Liver (tissue), 9 donors: ENCODE results near the gene AFDN. TPM values are rescaled to one million over a fixed set of nuclear protein-coding genes. Genes with fewer than 3 reads are reported as not detected.

Experiments
- DNase-seq: peaks from one replicate; pipeline ENCODE4 v3.0.0-alpha.2; 2017; ENCODE audit warnings: low spot score
- H3K27ac ChIP-seq, 2 donors: one replicate each; pipeline ENCODE4 v1.7.0; 2013; ENCODE audit warnings: inconsistent platforms in 2 of 2, low read length in 2 of 2, control low read depth in 1 of 2, low read depth in 1 of 2, mild to moderate bottlenecking in 1 of 2
- H3K27me3 ChIP-seq, 4 donors: one replicate each; pipeline versions ENCODE4 v1.6.1 to v1.7.0; 2013; ENCODE audit warnings: low read length in 3 of 4, inconsistent platforms in 1 of 4, mild to moderate bottlenecking in 1 of 4, moderate library complexity in 1 of 4; ENCODE audit not compliant: control insufficient read depth in 4 of 4, insufficient read depth in 4 of 4
- H3K36me3 ChIP-seq, 4 donors: one replicate each; pipeline versions ENCODE4 v1.6.1 to v1.7.0; 2013; ENCODE audit warnings: low read length in 3 of 4, mild to moderate bottlenecking in 3 of 4, low read depth in 1 of 4, moderate library complexity in 1 of 4; ENCODE audit not compliant: control insufficient read depth in 4 of 4, insufficient read depth in 3 of 4
- H3K4me1 ChIP-seq, 4 donors: one replicate each; pipeline versions ENCODE4 v1.6.1 to v1.7.0; 2013; ENCODE audit warnings: low read length in 3 of 4, mild to moderate bottlenecking in 3 of 4, moderate library complexity in 1 of 4; ENCODE audit not compliant: control insufficient read depth in 4 of 4, insufficient read depth in 4 of 4
- H3K4me3 ChIP-seq, 3 donors: one replicate each; pipeline versions ENCODE4 v1.6.1 to v1.7.0; 2013; ENCODE audit warnings: low read length in 3 of 3, control low read depth in 1 of 3, low read depth in 1 of 3, mild to moderate bottlenecking in 1 of 3
- H3K9ac ChIP-seq, 2 donors: one replicate each; pipeline ENCODE4 v1.7.0; 2013; ENCODE audit warnings: low read length in 2 of 2, mild to moderate bottlenecking in 2 of 2, moderate library complexity in 2 of 2, control low read depth in 1 of 2, low read depth in 1 of 2
- H3K9me3 ChIP-seq, 4 donors: one replicate each; pipeline versions ENCODE4 v1.6.1 to v1.7.0; 2013; ENCODE audit warnings: low read length in 3 of 4; ENCODE audit not compliant: control insufficient read depth in 4 of 4
- CTCF ChIP-seq: fragments of 150-350 bp; IDR thresholded peaks from 2 replicates; pipeline ENCODE4 v1.5.1; 2017; ENCODE audit warnings: improper control_type of control experiment, low read depth, low read length; ENCODE audit not compliant: missing input control
- EGR1 ChIP-seq, 2 donors: IDR thresholded peaks; 2 replicates each; pipeline ENCODE4 v1.6.1; 2016 to 2018; ENCODE audit warnings: antibody characterized with exemption in 2 of 2, low read depth in 2 of 2
- FOXA2 ChIP-seq: IDR thresholded peaks from 2 replicates; pipeline ENCODE4 v1.6.1; 2016; ENCODE audit warnings: antibody characterized with exemption
- GABPA ChIP-seq, 2 donors: IDR thresholded peaks in 1 of 2; conservative IDR thresholded peaks in 1 of 2; 2 replicates each; pipeline ENCODE4 v1.6.1; 2016; ENCODE audit warnings: antibody characterized with exemption in 2 of 2, mild to moderate bottlenecking in 1 of 2, moderate library complexity in 1 of 2
- HNF4A ChIP-seq, 2 donors: conservative IDR thresholded peaks; 2 replicates each; pipeline ENCODE4 v1.6.1; 2016; ENCODE audit warnings: antibody characterized with exemption in 2 of 2, mild to moderate bottlenecking in 2 of 2
- HNF4G ChIP-seq: IDR thresholded peaks from 2 replicates; pipeline ENCODE4 v1.6.1; 2016; ENCODE audit warnings: antibody characterized with exemption
- JUND ChIP-seq, 2 donors: IDR thresholded peaks; 2 replicates each; pipeline ENCODE4 v1.6.1; 2016; ENCODE audit warnings: antibody characterized with exemption in 2 of 2
- RAD21 ChIP-seq, 2 donors: IDR thresholded peaks; 2 replicates each; pipeline ENCODE4 v1.6.1; 2016; ENCODE audit warnings: antibody characterized with exemption in 2 of 2, mild to moderate bottlenecking in 2 of 2
- REST ChIP-seq: IDR thresholded peaks from 2 replicates; pipeline ENCODE4 v1.6.1; 2016; ENCODE audit warnings: antibody characterized with exemption, mild to moderate bottlenecking
- RXRA ChIP-seq, 2 donors: IDR thresholded peaks; 2 replicates each; pipeline ENCODE4 v1.6.1; 2017 to 2018; ENCODE audit warnings: antibody characterized with exemption in 2 of 2, mild to moderate bottlenecking in 1 of 2
- SP1 ChIP-seq: IDR thresholded peaks from 2 replicates; pipeline ENCODE4 v1.6.1; 2018; ENCODE audit warnings: antibody characterized with exemption, mild to moderate bottlenecking
- TAF1 ChIP-seq: conservative IDR thresholded peaks from 2 replicates; pipeline ENCODE4 v1.6.1; 2016; ENCODE audit warnings: antibody characterized with exemption, mild to moderate bottlenecking
- YY1 ChIP-seq: IDR thresholded peaks from 2 replicates; pipeline ENCODE4 v1.6.1; 2016; ENCODE audit warnings: antibody characterized with exemption, mild to moderate bottlenecking
- WGBS: extraction: QIAGEN DNeasy Blood & Tissue Kit; methylation state at CpG from one replicate; pipeline ENCODE4 v1.1.7; 2013; 5-methylcytosine and 5-hydroxymethylcytosine counted together
- polyA plus RNA-seq, 2 donors: library from polyadenylated mRNA; stranded (reverse) in 1 of 2; unstranded in 1 of 2; fragments of 200-250 nt in 1 of 2; fragments of >200 nt in 1 of 2; fragmentation: Nextera tagmentation in 1 of 2; extraction: Ambion mirVana in 1 of 2; gene quantifications; one replicate each; pipeline versions ENCODE4 v1.2.1 to v1.2.3, GENCODE V29; 2013 to 2015
- total RNA-seq, 2 donors: library from RNA; depleted of rRNA; stranded (reverse); fragments of >200 nt; gene quantifications; one replicate each; pipeline ENCODE4 v1.2.3, GENCODE V29; 2014
- TF ChIP-seq, protein P1 (sequence below): IDR thresholded peaks from 2 replicates; pipeline ENCODE4 v1.6.1; 2016; ENCODE audit warnings: antibody characterized with exemption
- TF ChIP-seq, protein P2 (sequence below): IDR thresholded peaks from 2 replicates; pipeline ENCODE4 v1.6.1; 2016; ENCODE audit warnings: antibody characterized with exemption
- donor health status: healthy.
- donor health status: healthy.
- donor health status: healthy.
- donor health status: healthy.
- donor health status: healthy.

The AFDN gene
- total and polyA plus RNA-seq, 4 donors, result 21.3 to 145 (median 29.3) TPM

DNA sequence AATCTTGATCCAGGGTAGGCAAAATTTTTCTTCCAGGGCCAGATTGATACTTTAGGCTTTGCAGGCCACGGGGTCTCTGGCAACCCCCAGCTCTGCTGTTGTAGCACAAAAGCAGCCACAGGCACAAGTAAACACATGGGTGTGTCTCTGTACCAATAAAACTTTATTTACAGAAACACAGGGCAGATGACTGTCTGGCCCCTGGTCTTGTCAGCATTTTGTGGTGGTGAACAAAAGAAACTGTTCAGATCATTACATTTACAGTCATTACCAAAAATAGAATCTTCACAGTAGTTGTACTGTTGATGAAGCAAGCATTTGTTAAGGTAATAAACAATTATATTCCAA lies 125.8 kb downstream of the AFDN start:
- Histone ChIP-seq H3K4me3 (no peak overlapping the region), H3K9ac (no peak overlapping the region), H3K27ac (no peak overlapping the region), H3K4me1 (peaks cover 0 to 6% (median under 1%) of the 10 kb centered on the region in 4 donors), H3K27me3 (no peaks in the 10 kb centered on the region), H3K9me3 (no peaks in the 10 kb centered on the region), H3K36me3 (peaks cover 8 to 58% (median 43%) of the 10 kb centered on the region in 4 donors)
- no peak for TF ChIP-seq JUND (IDR thresholded peaks at IDR 0.05)
- no peak for TF ChIP-seq CTCF
- TF ChIP-seq, protein P1, sequence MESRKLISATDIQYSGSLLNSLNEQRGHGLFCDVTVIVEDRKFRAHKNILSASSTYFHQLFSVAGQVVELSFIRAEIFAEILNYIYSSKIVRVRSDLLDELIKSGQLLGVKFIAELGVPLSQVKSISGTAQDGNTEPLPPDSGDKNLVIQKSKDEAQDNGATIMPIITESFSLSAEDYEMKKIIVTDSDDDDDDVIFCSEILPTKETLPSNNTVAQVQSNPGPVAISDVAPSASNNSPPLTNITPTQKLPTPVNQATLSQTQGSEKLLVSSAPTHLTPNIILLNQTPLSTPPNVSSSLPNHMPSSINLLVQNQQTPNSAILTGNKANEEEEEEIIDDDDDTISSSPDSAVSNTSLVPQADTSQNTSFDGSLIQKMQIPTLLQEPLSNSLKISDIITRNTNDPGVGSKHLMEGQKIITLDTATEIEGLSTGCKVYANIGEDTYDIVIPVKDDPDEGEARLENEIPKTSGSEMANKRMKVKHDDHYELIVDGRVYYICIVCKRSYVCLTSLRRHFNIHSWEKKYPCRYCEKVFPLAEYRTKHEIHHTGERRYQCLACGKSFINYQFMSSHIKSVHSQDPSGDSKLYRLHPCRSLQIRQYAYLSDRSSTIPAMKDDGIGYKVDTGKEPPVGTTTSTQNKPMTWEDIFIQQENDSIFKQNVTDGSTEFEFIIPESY, result no peak
- TF ChIP-seq YY1, result no peak
- no peak for TF ChIP-seq FOXA2
- TF ChIP-seq TAF1, result no peak
- no peak for TF ChIP-seq RXRA (IDR thresholded peaks at IDR 0.05)
- TF ChIP-seq REST, result no peak
- TF ChIP-seq HNF4G, result no peak
- no peak for TF ChIP-seq HNF4A (conservative IDR thresholded peaks at IDR 0.05)
- TF ChIP-seq SP1, result no peak
- TF ChIP-seq EGR1 (IDR thresholded peaks at IDR 0.05; ENCODE audit: low read depth in 2 of 2), result no peak
- TF ChIP-seq GABPA (IDR thresholded peaks at IDR 0.05 in 1 of 2, conservative IDR thresholded peaks at IDR 0.05 in 1 of 2), result no peak
- DNase-seq, result no peak
- 75% methylated on average over 1 of the region's 1 CpG for WGBS

DNA sequence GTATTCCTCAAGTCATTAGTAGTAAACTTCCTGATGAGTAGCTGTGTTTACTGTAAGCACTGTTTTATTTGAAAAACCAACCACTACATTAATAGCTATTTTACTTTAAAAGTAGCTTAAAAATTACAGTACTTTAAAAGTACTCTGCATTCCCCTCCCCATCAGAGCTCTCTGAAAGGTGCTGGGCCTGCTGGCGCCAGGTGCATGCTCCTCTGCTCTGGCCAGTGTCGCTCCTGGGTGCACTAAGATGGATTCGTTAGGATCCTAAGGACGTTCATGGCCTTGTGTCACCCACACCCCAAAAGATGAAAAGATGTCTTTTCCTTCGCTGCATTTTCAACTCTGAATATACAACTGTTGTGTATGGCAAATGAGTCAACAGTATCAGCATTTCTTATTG lies 126.8 kb downstream of the AFDN start:
- Histone ChIP-seq H3K4me3 (no peak overlapping the region), H3K9ac (no peak overlapping the region), H3K27ac (no peak overlapping the region), H3K36me3 (peaks cover 8 to 48% (median 37%) of the 10 kb centered on the region in 4 donors), H3K9me3 (no peaks in the 10 kb centered on the region), H3K4me1 (peaks cover 0 to 6% (median under 1%) of the 10 kb centered on the region in 4 donors), H3K27me3 (no peaks in the 10 kb centered on the region)
- TF ChIP-seq HNF4A (conservative IDR thresholded peaks at IDR 0.05), result no peak
- no peak for TF ChIP-seq GABPA (IDR thresholded peaks at IDR 0.05 in 1 of 2, conservative IDR thresholded peaks at IDR 0.05 in 1 of 2)
- TF ChIP-seq EGR1 (IDR thresholded peaks at IDR 0.05; ENCODE audit: low read depth in 2 of 2), result no peak
- no peak for TF ChIP-seq RXRA (IDR thresholded peaks at IDR 0.05)
- no peak for TF ChIP-seq TAF1
- TF ChIP-seq FOXA2, result no peak
- TF ChIP-seq REST, result no peak
- TF ChIP-seq, protein P2, sequence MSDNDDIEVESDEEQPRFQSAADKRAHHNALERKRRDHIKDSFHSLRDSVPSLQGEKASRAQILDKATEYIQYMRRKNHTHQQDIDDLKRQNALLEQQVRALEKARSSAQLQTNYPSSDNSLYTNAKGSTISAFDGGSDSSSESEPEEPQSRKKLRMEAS, result no peak
- TF ChIP-seq CTCF, result no peak
- no peak for TF ChIP-seq RAD21 (IDR thresholded peaks at IDR 0.05)
- TF ChIP-seq SP1, result no peak
- 94% methylated on average over 5 of the region's 5 CpGs for WGBS
- no peak for DNase-seq
